Posterior vena cava (tissue), 2 donors: ENCODE data around the gene CKMT1A. TPM values are rescaled to one million over a fixed set of nuclear protein-coding genes. Genes with fewer than 3 reads are reported as not detected.
"Not testable (repeated sequence)": the region's sequence is repeated elsewhere in the genome, so short reads cannot be mapped to it uniquely, and the experiment has no call there.

Source experiments
- DNase-seq: peaks from one replicate; pipeline ENCODE4 v3.0.0-alpha.2; 2020; ENCODE audit warnings: low spot score
- intact Hi-C, 2 donors: fragments of 100-400 bp; cut with DNase I; formaldehyde crosslinking; loops; one replicate each; pipeline versions ENCODE4 v1.14.1 to v1.14.2; 2022 to 2023
- long read RNA-seq, 2 donors: library from polyadenylated mRNA; unstranded; transcript quantifications; one replicate each; pipeline ENCODE4 v2.0.0, GENCODE V29; 2020 to 2021
- total RNA-seq, 2 donors: library from RNA; stranded (reverse); fragmentation: NEBNext Ultra II Directional; extraction: Animal tissue kit (Norgen Biotek cat#: 25700); gene quantifications; one replicate each; pipeline ENCODE4 v1.2.1, GENCODE V29; 2021
- donor health status: DM: yes; HTN: yes; CAD: no.
- donor health status: DM: yes; HTN: yes; CAD: no.

The CKMT1A gene
- not detected for total RNA-seq
- long read RNA-seq, donor 1, result 0 reads
- long read RNA-seq, donor 2, result 0 reads

DNA sequence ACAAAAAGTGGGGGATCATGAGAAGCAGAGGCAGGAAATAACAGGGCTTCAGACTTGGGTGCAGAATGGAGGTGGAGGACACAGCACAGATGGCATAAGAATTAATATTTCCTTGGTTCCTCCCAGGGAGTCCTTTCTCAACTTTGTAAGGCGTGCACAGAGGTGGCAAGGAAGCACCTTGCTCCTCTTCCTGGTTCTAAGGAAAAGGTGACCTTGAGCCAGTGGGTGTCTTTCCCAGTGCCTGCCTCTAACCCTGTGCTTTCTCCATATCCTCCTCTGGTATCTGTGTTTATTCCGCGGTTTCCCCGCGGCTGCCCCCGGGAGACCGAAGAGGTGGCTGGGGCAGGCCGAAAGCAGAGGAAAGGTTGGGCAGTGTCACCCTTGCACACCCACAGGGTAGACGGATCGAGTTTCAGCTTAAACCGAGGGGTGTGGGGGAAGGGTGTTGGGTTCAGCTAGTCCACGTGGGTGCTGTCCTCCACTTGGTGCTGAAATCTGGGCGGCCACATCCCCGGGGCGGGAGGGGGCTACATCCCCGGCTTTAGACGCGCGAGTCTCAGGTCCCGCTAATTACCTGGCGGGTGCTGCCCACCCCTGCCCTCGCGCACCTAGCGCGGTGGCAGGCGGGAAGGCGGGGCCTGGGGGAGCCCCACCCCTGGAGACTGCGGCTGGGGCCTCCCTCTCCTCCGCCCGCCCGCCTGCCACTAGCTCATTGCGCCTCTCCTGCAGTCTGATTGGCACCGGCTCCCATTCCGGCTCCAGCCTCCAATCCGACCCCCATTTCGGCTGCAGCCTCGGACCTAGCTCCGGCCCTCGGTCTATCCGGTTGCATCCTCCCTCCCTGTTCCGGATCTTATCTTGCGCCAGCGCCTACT lies at the start of gene CKMT1A:
CKMT1A (plus strand) TSS at position 712 of the 875 bp plus-strand sequence. CDS start 192 bp downstream, outside the sequence.
- DNase-seq, intact Hi-C loops: not testable (repeated sequence)

- intact Hi-C loops, result no loop called here
- no peak for DNase-seq
These were observed 44.8 kb upstream of the CKMT1A start, which contains the start of gene CATSPER2 for GRCh38 chr15:43648649-43649429. Gene CATSPER2 (minus strand): TSS chr15:43648844. CDS start chr15:43648061, 783 bp downstream.

- DNase-seq, intact Hi-C loops: not testable (repeated sequence)
These were observed 44.2 kb upstream of the CKMT1A start for GRCh38 chr15:43649430-43649926.

DNA sequence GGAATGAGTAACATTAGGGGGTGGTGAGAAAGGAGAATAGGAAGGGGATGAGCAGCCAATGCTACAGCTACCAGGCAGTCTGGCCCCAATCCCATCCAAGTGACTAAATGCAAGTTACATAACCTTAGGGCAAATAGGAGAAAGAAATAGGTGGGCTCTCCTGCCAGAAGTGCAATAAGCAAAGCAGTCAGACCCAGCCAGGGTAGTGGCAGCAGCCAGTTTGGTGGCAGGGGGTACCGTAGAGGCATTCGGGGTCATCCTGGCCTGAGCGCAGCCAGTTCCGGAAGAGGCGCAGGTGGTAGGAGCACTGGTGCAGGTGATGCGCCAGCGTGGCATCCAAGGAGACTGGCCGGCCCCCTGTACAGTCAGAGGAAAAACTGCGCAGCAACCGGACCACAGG lies 33.9 kb upstream of the CKMT1A start:
- DNase-seq, intact Hi-C loops: not testable (repeated sequence)

DNA sequence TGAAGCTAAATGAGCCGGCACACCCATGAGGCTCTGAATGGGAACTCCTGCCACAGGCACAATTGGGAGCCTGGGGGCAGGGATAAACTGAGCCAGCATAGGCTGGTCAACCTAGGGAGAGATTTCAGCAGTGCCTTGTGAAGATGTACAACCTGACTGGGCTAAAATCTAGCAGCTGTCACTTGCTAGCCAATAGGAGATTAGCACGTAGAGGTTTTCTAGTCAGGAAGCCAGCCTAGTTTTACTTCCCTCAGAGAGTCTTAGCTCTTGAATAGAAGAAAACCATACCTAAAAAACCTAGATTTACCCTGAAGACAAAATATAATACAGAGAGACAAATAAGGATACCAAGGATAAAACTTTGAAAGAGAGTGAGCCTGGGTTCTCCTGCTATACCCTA lies 31.4 kb upstream of the CKMT1A start:
- intact Hi-C loops, DNase-seq: not testable (repeated sequence)

DNA sequence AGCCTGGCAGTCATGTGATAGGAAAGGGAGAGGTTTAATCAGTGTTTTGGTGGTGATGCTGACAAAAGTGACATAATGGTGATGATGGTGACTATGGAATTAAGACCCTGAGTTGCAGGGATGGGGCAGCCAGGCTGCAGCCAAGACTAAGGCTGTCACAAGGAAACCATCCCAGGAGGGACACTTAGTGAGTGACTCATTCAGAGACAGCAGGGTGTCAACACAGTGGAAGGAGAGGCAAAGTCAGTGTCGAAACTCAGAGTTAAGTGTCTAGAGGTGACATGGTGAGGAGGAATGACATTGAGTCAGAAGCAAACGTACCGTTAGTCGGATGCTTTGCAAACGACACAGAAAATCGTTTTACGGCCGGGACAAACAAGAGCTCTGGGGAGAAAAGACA lies 30.3 kb upstream of the CKMT1A start:
- DNase-seq, intact Hi-C loops: not testable (repeated sequence)

GRCh38 chr15:43666177-43666576 lies 27.5 kb upstream of the CKMT1A start:
- DNase-seq, intact Hi-C loops: not testable (repeated sequence)

DNA sequence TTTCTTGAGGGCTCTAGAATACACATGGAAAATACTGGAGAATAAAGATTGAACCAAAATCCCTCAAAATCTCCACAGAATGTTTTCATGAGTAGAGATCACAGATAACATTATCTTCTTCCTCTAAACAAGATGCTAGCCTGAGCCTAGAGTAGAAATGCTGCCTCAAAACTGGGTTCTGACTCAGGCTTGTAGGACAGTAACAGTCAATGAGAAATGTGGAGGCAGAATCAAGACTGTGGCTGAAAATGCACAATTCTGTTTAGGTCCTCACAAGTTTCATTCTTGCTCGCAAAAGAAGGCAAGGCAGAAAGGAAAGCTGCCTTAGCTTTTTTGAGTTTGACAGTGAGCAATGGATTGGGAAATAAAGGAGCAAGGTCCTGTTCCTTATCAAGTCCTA lies 19.5 kb upstream of the CKMT1A start:
- intact Hi-C loops, DNase-seq: not testable (repeated sequence)

DNA sequence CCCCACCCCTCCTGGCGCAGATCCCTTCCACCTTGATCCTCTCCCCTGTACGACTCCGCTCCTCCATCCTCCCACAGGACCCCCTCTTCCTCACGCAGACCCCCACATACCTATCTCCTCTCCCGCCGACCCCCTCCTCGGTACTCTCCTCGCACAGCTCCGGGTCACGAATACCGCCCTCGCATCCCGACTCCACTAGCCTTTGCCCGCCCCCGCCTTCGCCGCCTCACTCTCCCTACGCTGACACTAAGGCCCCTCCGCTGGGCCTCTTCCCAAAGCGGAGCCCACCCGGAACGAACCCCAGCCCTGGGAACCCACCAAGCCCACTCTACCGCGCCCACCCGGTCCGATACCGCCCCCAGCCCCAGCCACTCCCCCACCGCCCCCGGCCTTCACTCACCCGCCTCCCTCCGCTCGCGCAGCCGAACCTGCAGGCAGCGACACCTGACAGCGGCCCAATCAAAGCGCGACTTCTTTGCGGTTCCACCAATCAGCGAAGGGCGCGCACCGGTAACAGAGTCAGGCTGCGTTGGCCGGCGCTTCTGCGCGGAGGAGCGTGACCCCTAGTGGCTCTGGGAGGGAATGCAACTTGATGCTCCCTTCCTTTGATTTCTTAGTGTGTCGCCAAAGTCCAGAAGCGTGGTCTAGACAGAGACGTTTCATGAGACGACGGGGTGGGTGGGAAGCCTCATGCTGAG lies 3.9 kb upstream of the CKMT1A start:
- DNase-seq, intact Hi-C loops: not testable (repeated sequence)

GRCh38 chr15:43692679-43693078 lies 980 bp upstream of the CKMT1A start:
- DNase-seq, intact Hi-C loops: not testable (repeated sequence)

DNA sequence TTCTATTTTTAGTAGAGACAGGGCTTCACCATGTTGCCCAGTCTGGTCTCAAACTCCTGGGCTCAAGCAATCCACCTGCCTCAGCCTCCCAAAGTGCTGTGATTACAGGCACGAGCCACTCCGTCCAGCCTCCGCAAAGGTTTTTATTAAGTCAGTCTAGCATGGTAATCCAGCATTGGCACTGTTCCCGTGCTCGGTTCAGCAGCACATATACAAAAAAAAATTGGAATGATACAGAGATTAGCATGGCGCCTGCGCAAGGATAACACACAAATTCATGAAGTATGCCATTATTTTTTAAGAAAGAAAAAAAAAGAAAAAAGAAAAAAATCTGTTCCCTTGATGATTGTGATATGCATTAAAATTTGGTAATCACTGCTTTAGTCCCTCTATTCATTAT lies 8.5 kb downstream of the CKMT1A start:
- no peak for DNase-seq
- intact Hi-C loops, result no loop called here

DNA sequence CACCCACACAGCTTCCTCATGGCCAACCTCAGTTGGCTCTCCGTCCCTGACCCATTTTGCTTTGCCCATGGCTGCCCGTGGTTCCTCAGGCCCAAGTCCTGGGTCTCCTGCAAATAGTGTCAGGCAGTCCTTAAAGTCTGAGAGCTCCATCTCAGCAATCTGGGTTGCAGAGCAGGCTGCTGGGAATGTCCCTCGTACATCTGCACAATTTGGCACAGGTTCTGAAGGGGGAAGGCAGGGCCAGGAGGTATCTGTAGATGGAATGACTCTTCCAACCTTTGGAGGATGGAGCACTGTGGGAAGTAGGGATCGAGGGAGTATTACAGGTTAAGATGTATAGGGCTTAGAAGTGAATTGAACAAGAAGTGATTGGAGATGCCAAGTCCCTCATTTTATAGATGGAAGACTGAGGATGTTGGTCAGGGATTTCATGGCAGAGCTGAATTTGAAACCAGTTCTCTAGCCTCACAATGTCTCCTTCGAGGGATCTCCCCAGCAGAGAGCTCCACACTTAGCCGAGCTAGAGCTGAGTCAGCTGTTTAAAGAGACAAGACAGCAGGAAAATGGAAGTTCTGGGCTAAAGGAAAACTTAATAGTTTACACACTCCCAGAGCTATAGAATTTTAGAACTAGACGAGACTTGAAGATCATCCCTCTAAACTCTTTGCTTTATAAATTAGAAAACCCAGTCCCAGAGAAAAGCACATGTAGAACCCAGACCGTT lies 9.2 kb downstream of the CKMT1A start:
- DNase-seq, result no peak
- intact Hi-C loops, result no loop called here

DNA sequence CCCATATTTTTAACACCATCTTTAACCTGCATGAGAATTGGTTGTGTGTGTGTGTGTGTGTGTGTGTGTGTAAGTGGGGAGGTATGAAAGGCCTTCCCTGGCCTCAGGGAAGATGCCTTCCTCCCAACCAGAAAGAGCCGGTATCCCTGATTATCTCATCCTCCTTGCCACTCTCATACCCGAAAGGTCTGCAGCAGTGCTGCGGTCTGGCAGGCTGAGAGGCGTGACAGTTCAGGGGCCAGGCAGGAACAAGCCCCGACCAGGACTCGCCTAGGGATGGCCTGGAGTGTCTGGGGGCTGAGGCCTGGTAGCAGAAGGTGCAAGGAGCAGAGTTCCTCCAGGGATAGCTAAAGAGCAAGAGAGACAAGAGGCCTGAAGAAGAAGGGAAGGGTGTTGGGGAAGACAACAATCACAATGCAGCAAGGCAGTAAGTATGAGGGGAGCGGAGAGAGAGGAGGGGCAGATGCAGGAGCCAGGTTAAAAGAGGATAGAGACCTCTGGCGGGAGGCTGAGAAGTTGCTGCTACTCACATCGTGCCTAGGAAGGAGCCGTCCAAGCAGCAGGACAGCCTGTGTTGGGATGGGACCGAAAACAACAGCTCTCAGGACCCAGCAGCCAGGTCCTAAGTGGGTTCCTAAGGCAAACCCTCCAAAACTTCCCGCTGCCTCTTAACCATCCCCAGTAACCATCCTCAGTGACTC lies 16.9 kb downstream of the CKMT1A start:
- DNase-seq, intact Hi-C loops: not testable (repeated sequence)

- no peak for DNase-seq
- intact Hi-C loops, result no loop called here
These were observed 29.5 kb downstream of the CKMT1A start for GRCh38 chr15:43723151-43723550.

GRCh38 chr15:43726306-43726705 lies 32.6 kb downstream of the CKMT1A start:
- DNase-seq, intact Hi-C loops: not testable (repeated sequence)

- intact Hi-C loops, DNase-seq: not testable (repeated sequence)
These were observed 34.5 kb downstream of the CKMT1A start for GRCh38 chr15:43728053-43728725.

DNA sequence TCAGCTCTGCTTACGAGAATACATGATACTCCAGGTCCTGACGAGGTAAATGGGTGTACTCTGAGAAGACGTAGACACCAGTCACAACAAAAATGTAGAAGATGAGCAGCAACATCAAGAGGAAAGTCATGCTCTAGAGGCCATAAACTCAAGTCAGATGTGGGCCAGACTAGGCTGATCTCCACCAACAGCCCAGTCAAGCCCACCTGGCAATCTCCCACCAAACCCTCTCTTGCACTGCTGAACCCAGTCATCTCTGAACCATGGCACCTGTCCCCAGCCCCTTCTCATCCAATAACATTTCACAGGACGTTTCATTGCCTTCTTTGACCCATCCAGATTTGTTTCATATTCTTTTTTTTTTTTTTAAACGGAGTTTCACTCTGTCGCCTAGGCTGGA lies 41.8 kb downstream of the CKMT1A start:
- intact Hi-C loops, result no loop called here
- no peak for DNase-seq
